Upper lobe of right lung (tissue), 1 donor: ENCODE data around the gene DEAF1. TPM values are rescaled to one million over a fixed set of nuclear protein-coding genes. Genes with fewer than 3 reads are reported as not detected.

Experiments
- ATAC-seq: fragments of 200-7000 bp; cut with Tn5 transposase; one replicate; pipeline ENCODE4 v1.9.1; 2020; ENCODE audit warnings: mild to moderate bottlenecking, moderate library complexity
- DNase-seq: peaks from one replicate; pipeline ENCODE4 v3.0.0-alpha.2; 2020
- H3K27ac ChIP-seq: fragments of 200-600 bp; one replicate; pipeline ENCODE4 v1.8.0; 2022
- H3K27me3 ChIP-seq: fragments of 200-600 bp; one replicate; pipeline ENCODE4 v1.8.0; 2022; ENCODE audit warnings: mild to moderate bottlenecking
- H3K36me3 ChIP-seq: fragments of 200-600 bp; one replicate; pipeline ENCODE4 v1.8.0; 2022
- H3K4me1 ChIP-seq: fragments of 200-600 bp; one replicate; pipeline ENCODE4 v1.8.0; 2022
- H3K4me3 ChIP-seq: fragments of 200-600 bp; one replicate; pipeline ENCODE4 v1.8.0; 2022; ENCODE audit warnings: mild to moderate bottlenecking
- H3K9me3 ChIP-seq: fragments of 200-600 bp; one replicate; pipeline ENCODE4 v1.8.0; 2022
- CTCF ChIP-seq: fragments of 200-600 bp; IDR thresholded peaks from one replicate; pipeline ENCODE4 v1.8.0; 2022; ENCODE audit warnings: antibody characterized with exemption
- intact Hi-C: fragments of 100-400 bp; cut with DNase I; formaldehyde crosslinking; loops from one replicate; pipeline ENCODE4 v1.11.0; 2022
- total RNA-seq: library from RNA; stranded (reverse); fragmentation: NEBNext Ultra II Directional; extraction: Animal tissue kit (Norgen Biotek cat#: 25700); gene quantifications from one replicate; pipeline ENCODE4 v1.2.1, GENCODE V29; 2021
- donor health status: DM: no; HTN: yes; CAD: no; lungs with severe emphysema.

The DEAF1 gene
- total RNA-seq, 1 donor from 2014 or later = 27.1 TPM

- TF ChIP-seq CTCF = no peak
- intact Hi-C loops = no loop called here
- Histone ChIP-seq H3K4me1 (peaks cover 2% of the 10 kb centered on the region), H3K9me3 (no peaks in the 10 kb centered on the region), H3K27me3 (no peaks in the 10 kb centered on the region), H3K27ac (no peak overlapping the region), H3K4me3 (no peak overlapping the region), H3K36me3 (no peaks in the 10 kb centered on the region)
- no peak for DNase-seq
- ATAC-seq = no peak
These were observed 38.0 kb upstream of the DEAF1 start for GRCh38 chr11:733072-733471.

DNA sequence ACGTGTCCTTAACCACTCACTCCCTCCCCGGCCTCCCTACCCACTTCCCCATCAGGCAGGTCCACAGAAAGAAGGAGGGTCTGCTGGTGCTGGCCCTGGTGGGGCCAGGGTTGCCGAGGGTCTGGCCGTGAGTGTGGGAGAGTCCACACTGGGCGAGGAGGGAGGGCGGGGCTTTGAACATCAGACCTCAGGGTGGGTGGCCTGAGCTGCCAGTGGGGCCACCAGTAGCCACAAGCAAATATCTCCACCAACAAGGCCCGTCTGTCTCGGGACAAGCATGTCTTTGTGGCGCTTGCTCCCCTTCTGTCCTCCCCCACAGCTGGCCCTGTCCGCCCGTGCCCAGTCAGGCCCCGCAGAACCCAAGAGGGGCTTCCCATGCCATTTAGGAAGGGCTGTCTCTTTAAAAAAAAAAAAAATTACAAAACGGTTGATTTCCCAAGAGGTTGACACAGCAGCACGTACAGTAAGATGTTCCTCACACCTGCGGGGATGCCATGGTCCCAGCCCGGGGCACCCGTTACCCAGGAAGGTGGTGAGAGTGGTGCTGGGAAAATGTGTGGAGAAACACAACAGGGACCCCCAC is 34.6 kb upstream of the DEAF1 start:
- H3K27me3 ChIP-seq = peaks cover 8% of the 10 kb centered on the region
- no peak for DNase-seq
- H3K9me3 ChIP-seq = no peaks in the 10 kb centered on the region
- H3K36me3 ChIP-seq = no peaks in the 10 kb centered on the region
- intact Hi-C loops = loop anchor here (10.0 kb wide), 1 partner anchor 175 kb away; no protein-coding TSS in a partner anchor
- no peak overlapping the region for H3K27ac ChIP-seq
- peaks cover 18% of the 10 kb centered on the region for H3K4me1 ChIP-seq
- no peak for TF ChIP-seq CTCF
- H3K4me3 ChIP-seq = no peak overlapping the region
- ATAC-seq = no peak

DNA sequence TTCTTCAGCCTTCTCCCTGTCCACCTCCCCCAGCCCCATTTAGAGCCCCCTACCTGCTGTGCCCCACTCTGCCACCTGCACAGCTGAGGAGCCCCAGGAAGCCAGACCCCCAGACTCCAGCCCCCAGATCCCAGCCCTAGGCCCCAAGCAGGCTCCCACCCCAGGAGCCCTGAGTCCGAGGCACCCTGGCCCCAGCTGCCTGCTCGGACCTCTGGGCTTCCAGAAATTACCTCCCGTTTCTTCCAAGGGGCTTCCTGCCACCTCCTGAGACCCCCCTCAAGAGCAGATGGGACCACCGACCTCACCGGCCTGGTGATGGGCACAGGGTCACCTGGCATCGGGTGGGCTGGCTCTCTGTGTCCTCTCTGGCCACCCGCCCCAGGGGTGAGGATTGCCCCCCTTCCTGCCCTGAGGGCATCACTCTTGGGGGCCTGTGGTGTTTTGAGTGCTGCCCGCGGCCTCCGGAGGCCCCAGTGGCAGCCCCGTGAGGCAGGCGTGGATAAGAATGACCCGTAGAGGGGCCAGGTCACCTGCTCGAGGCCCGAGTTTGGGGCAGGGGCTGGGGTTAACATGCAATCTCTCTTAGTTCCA is 34.0 kb upstream of the DEAF1 start:
- Histone ChIP-seq H3K27me3 (peaks cover 8% of the 10 kb centered on the region), H3K27ac (no peak overlapping the region), H3K4me1 (peaks cover 18% of the 10 kb centered on the region), H3K36me3 (no peaks in the 10 kb centered on the region), H3K4me3 (no peak overlapping the region), H3K9me3 (no peaks in the 10 kb centered on the region)
- DNase-seq (no peak), ATAC-seq (no peak)
- TF ChIP-seq CTCF = no peak
- intact Hi-C loops = loop anchor here (10.0 kb wide), 1 partner anchor 174 kb away; no protein-coding TSS in a partner anchor

GRCh38 chr11:727859-728748 is 33.1 kb upstream of the DEAF1 start:
- Histone ChIP-seq H3K9me3 (no peaks in the 10 kb centered on the region), H3K36me3 (no peaks in the 10 kb centered on the region), H3K27ac (peak overlapping the region; percentile 26), H3K4me3 (no peak overlapping the region), H3K4me1 (peaks cover 18% of the 10 kb centered on the region), H3K27me3 (peaks cover 8% of the 10 kb centered on the region)
- ATAC-seq = peak; percentile 94
- intact Hi-C loops = loop anchor here (10.0 kb wide), 1 partner anchor 173 kb away; no protein-coding TSS in a partner anchor
- TF ChIP-seq CTCF = peak; percentile 92
- DNase-seq = peak; percentile 93

DNA sequence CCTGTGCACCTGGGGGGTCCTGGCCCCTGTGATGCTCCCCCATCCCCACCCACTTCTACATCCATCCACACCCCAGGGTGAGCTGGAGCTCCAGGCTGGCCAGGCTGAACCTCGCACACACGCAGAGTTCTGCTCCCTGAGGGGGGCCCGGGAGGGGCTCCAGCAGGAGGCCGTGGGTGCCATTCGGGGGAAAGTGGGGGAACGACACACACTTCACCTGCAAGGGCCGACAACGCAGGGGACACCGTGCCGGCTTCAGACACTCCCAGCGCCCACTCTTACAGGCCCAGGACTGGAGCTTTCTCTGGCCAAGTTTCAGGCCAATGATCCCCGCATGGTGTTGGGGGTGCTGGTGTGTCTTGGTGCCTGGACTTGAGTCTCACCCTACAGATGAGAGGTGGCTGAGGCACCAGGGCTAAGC is 32.3 kb upstream of the DEAF1 start:
- no peaks in the 10 kb centered on the region for H3K36me3 ChIP-seq
- intact Hi-C loops = loop anchor here (10.0 kb wide), 1 partner anchor 172 kb away; no protein-coding TSS in a partner anchor
- no peaks in the 10 kb centered on the region for H3K9me3 ChIP-seq
- no peak for ATAC-seq
- H3K27me3 ChIP-seq = peaks cover 10% of the 10 kb centered on the region
- peak overlapping the region; percentile 26 for H3K27ac ChIP-seq
- H3K4me1 ChIP-seq = peaks cover 18% of the 10 kb centered on the region
- DNase-seq = no peak
- no peak overlapping the region for H3K4me3 ChIP-seq
- no peak for TF ChIP-seq CTCF
